ENCODE results near the gene MYBPC3.

GRCh38 chr11:47391711-47392432 lies 39.4 kb upstream of the MYBPC3 start:
- no peak for TF ChIP-seq ZFP36 (IDR thresholded peaks at IDR 0.05; ENCODE audit: borderline replicate concordance, partially characterized antibody)
- TF ChIP-seq CTCF (IDR thresholded peaks at IDR 0.05) = no peak
- TF ChIP-seq HDAC2 (IDR thresholded peaks at IDR 0.05) = no peak
- TF ChIP-seq POLR2A (IDR thresholded peaks at IDR 0.05; ENCODE audit: low read length) = no peak
- TF ChIP-seq POLR2AphosphoS2 (conservative IDR thresholded peaks at IDR 0.05; ENCODE audit: low read length) = no peak
- no peak for TF ChIP-seq MAFK (IDR thresholded peaks at IDR 0.05; ENCODE audit: partially characterized antibody)
- no peak for TF ChIP-seq REST (IDR thresholded peaks at IDR 0.05)
- no peak for TF ChIP-seq CEBPB (IDR thresholded peaks at IDR 0.05)
- no peak for TF ChIP-seq MAZ (IDR thresholded peaks at IDR 0.05; ENCODE audit: borderline replicate concordance, low read depth, low read length)
- TF ChIP-seq BHLHE40 (IDR thresholded peaks at IDR 0.05; ENCODE audit: low read depth, low read length) = no peak
